RPMI8226 (cell line): ENCODE data around the gene RSRC1.
"Not testable (repeated sequence)": the region's sequence is repeated elsewhere in the genome, so short reads cannot be mapped to it uniquely, and the experiment has no call there.

Experiments
- DNase-seq: peaks from one replicate; pipeline ENCODE4 v3.0.0-alpha.2; 2015

The RSRC1 gene

DNA sequence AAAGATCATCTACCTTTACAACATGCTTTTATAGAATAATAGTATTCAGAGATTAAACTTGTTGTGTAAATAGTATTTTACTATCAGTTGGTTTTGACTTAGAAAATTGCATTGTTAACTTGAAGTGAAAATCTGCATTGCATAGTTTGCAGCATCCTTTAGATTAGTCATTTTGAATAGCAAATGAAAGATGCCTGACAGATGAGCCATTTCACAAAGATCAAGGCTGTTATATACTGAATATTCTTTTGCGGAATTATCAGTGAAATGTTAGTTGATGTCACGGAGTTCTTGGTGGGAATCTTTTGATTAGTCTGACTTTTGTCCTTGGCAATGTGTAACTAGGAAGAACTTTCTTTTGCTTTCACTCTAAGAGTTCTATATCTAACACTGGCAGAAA, 24.5 kb downstream of the RSRC1 start:
- no peak for DNase-seq

DNA sequence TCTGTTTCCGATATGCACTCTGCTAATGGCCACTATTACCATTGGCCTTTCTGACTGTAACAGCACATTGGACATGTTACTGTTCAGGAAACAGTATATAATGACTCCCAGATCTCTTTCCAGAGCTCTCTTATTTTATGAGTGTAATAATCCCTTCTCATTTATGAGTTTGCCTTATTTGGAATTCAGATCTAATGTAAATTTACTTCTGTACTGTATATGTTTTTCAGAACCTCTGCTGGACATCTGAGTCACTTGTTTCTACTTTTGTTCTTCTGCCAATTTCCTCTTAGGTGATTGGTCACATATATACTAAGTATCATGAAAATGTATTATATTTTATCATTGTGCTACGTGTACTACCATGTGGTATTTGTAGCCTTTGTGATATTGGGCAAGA, 30.5 kb downstream of the RSRC1 start:
- DNase-seq, result no peak

- no peak for DNase-seq
Observed at GRCh38 chr3:158148218-158148617, 38.3 kb downstream of the RSRC1 start.

DNA sequence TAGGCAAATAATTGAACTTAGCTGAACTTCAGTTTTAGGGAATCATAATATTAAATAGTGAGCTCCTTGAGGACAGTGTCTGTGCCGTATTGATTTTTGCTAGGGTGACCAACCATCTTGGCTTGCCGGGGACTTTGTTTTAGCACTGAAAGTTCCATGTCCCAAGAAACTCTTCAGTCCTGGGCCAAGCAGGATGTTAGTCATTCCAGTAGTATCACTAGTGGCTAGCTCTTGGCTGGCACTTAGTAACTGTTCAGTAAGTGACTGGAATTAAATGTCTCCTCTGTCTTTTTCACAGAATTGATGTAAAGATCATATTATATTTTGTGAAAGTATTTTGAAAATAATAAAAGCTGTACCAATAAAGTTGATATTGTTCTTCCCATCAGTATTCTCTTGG, 42.3 kb downstream of the RSRC1 start:
- DNase-seq, result no peak

DNA sequence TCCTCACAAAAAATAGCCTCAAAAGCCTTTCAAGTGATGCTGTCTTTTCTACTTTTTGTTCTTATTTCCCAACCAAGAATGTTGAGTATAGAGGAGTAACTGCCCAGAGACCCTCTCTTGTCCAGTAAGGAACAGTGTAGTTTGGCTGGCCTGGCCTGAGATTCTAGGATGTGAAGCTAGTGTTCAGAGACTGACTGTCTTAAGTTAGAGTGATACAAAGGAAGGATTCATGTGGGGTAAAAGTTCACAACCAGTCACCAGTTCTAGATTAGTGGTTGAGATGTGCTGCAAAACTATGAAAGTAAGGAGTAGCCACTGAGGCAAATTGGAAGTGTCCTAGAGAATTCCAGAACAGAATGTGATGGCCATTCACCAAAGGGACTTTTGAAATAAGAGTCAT, 49.1 kb downstream of the RSRC1 start:
- DNase-seq, result no peak

DNA sequence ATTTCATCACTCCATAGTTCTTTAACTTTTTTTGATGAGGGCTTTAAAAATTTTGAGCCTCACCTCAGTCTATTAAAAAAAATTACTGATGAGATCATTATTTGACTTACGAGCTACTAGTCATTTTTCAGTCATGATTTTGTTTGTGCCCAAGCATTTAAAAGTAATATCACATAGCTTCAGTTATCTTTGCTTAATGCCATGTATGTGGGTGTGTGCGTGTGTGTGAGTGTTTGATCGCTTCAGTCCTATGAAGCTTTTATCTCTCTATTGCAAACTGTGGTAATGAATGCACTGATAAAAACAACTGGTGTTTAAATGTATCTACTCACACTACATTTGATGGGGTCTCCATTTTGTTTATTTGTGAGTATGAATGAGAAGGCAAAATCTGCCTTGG, 49.8 kb downstream of the RSRC1 start:
- DNase-seq, result no peak

DNA sequence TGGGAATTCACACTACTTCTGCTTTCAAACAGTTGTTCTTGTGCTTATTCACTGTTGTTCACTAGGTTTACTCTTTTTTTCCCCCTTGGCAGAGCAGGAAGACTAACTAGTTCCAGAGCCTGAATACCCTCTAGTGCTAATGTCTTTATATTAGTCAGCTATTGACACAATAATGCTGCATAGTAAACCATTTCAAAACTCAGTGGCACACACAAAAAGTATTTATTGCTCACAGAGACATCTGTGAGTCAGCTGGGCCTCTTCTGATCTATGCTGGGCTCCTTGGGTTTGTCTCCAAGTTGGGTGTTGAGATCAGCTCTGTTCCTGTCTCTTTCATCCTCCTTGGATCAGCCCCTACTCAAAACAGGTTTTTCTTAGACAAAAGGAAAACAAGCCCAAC, 51.1 kb downstream of the RSRC1 start:
- DNase-seq, result no peak

GRCh38 chr3:158165141-158165655, 55.3 kb downstream of the RSRC1 start:
- DNase-seq, result no peak

DNA sequence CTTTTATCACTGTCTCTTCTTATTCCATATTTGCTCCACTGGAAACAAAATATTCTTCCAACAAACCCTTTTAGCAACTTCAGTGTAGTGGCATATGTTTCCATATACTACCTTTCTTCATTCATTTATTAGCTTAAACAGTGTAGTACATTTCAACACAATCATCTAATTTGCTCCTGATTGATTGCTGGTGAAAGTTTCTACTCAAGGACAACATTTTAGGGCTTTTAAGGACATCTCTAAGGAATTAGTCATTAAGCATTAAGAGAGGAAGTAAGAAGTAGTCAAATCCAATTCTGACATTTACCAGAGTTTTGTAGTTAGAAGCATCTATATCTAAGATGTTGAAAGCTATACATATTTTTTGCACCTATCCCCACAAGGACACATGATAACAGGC, 55.8 kb downstream of the RSRC1 start:
- DNase-seq, result no peak

GRCh38 chr3:158166223-158166622, 56.3 kb downstream of the RSRC1 start:
- no peak for DNase-seq

GRCh38 chr3:158167737-158168557, 58.1 kb downstream of the RSRC1 start:
- DNase-seq, result no peak

GRCh38 chr3:158169091-158169491, 59.2 kb downstream of the RSRC1 start:
- DNase-seq, result no peak

- no peak for DNase-seq
Observed at GRCh38 chr3:158181096-158181495, 71.2 kb downstream of the RSRC1 start.

DNA sequence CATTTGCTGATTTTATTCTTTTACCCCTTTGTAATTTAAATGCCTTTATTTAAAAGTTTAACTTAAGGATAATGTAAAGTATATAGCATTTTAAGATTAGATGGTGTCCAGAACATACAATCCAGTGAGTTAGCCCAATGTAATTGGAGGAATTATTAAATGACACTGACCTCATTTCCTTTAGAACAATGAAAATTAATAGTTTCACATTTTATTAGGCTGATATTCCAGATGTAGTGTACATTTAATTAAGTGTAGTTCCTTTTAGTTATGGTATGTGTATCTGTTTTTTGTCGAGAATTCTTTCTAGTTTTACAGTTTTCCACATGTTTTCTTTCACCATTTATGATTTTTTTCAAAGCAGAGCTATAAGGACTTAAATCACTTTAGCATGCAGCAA, 75.8 kb downstream of the RSRC1 start:
- DNase-seq, result no peak

- no peak for DNase-seq
Observed at GRCh38 chr3:158200955-158201354, 91.1 kb downstream of the RSRC1 start.

- no peak for DNase-seq
Observed at GRCh38 chr3:158205324-158205723, 95.4 kb downstream of the RSRC1 start.

- DNase-seq, result no peak
Observed at GRCh38 chr3:158205994-158206393, 96.1 kb downstream of the RSRC1 start.

- no peak for DNase-seq
Observed at GRCh38 chr3:158210067-158210466, 100.2 kb downstream of the RSRC1 start.

DNA sequence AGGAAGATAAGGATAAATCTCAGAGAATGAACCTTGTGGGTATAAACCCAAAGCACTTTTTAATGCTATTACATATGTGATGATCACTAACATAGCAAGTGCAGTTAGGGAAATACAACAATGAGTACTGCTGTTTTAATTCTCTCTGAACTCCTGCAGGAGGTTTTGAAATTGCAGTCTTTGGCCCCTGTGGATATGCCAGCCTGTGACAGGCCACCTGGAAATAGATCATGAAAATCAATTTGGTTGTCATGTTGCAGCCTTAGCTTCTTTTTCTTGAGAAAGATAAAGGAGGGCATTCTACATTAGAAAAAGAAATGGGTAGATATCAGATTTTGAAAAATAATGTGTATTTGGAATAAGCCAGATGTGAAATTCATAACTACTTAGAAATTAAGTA, 103.6 kb downstream of the RSRC1 start:
- DNase-seq, result no peak

DNA sequence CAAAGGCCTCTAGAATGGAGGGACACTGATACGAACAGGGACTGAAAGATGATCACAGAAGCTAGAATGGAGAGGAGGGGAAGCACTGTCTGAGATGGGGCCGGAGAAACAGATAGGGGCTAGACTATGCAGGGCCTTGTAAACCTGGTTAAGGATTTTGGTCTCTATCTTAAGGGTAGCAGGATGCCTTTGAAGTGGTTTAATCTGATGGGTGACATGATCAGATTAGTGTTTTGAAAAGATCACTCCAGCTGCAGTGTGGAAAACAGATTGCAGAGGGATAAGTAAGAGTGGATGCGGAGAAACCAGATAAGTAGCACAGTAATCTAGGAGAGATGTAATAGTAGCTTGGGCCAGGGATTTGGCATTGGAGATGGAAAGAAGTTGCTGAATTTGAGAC, 108.1 kb downstream of the RSRC1 start:
- DNase-seq, result no peak

GRCh38 chr3:158220575-158220974, 110.7 kb downstream of the RSRC1 start:
- DNase-seq, result no peak

GRCh38 chr3:158221426-158221825, 111.5 kb downstream of the RSRC1 start:
- no peak for DNase-seq

- no peak for DNase-seq
Observed at GRCh38 chr3:158226429-158226828, 116.5 kb downstream of the RSRC1 start.

GRCh38 chr3:158228942-158229341, 119.1 kb downstream of the RSRC1 start:
- DNase-seq, result not testable (repeated sequence)

DNA sequence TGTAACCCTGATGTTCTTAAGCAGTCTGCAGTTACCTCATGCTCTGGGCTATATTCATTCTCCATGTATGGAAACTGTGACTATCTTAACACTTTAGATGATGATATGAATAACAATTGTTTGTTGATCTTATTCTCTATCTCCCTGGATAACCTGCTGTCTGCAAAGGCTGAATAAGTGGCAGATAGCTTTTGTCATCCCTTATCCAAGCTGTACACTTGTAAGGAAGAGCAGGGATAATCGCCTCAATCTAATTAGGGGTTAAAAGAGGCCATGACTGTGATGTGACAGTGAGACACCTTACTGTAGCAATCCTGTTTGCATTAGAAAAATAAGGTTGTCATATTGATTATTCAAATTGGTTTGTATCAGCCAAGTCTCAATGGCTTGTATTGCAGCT, 123.9 kb downstream of the RSRC1 start:
- no peak for DNase-seq
